Measurements from ENCODE around the gene MARS1.

Gene MARS1

GRCh38 chr12:57458665-57459054, 29.2 kb upstream of the MARS1 start:
- no peak for TF ChIP-seq CTCF (IDR thresholded peaks at IDR 0.05)
- Histone ChIP-seq H2AFZ (peak overlapping the region; percentile 97), H3K4me2 (ENCODE audit: low read length) (peak overlapping the region; percentile 97), H3K4me3 (ENCODE audit: low read depth, low read length) (peak overlapping the region; percentile 87), H3K27me3 (ENCODE audit: control insufficient read depth, insufficient read depth, low read length) (no peaks in the 10 kb centered on the region), H3K36me3 (ENCODE audit: control insufficient read depth, insufficient read depth, low read length) (no peaks in the 10 kb centered on the region), H3K27ac (peak overlapping the region; percentile 42), H3K4me1 (peaks cover 24% of the 10 kb centered on the region), H3K9me3 (ENCODE audit: control insufficient read depth, low read length) (no peaks in the 10 kb centered on the region), H3K79me2 (no peaks in the 10 kb centered on the region), H3K9ac (no peak overlapping the region)

DNA sequence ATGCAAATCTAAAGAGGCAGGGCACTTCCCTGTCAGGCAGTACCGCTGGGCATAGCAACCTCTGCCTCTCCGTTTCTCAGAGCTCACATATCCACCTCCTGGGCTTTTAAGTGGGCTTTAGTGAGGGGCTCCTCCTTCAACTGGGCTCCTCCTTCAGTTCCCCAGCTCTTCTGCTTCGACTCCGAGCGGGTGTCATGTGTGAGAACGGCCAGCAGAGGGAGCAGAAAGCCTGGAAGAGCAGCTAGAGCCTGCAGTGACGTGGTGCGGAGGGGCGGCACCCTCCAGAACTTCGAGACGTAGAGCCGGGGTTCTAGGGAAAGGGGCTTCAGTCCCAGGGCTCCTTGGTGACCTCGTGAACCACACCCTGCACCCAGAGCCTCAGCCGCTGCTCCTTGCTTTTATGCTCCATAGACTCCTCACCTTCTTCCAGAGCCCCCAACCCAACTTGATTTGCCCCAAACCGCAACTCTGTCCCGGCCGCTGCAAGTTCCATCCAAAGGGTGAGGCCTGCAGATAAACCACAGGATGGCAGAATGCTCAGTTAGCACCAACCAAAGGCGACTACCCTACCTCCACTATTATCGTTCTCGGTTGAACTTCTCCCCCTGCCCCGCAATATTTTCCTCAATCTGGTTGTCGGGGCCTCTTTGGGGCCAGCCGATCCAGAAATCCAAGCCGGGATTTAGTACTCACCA, 28.7 kb upstream of the MARS1 start:
- Histone ChIP-seq H3K27ac (peak overlapping the region; percentile 42), H3K27me3 (ENCODE audit: control insufficient read depth, insufficient read depth, low read length) (no peaks in the 10 kb centered on the region), H3K36me3 (ENCODE audit: control insufficient read depth, insufficient read depth, low read length) (no peaks in the 10 kb centered on the region), H3K4me1 (peaks cover 24% of the 10 kb centered on the region), H3K9me3 (ENCODE audit: control insufficient read depth, low read length) (no peaks in the 10 kb centered on the region), H3K4me3 (ENCODE audit: low read depth, low read length) (peak overlapping the region; percentile 87), H3K79me2 (no peaks in the 10 kb centered on the region), H3K4me2 (ENCODE audit: low read length) (peak overlapping the region; percentile 97), H3K9ac (no peak overlapping the region), H2AFZ (peak overlapping the region; percentile 97)
- TF ChIP-seq CTCF (IDR thresholded peaks at IDR 0.05): peak; percentile 95

- Histone ChIP-seq H3K9me3 (ENCODE audit: control insufficient read depth, low read length) (no peaks in the 10 kb centered on the region), H3K27me3 (ENCODE audit: control insufficient read depth, insufficient read depth, low read length) (no peaks in the 10 kb centered on the region), H3K27ac (peak within 1 kb of the TSS; percentile 42), H3K4me3 (ENCODE audit: low read depth, low read length) (peak within 1 kb of the TSS; percentile 87), H2AFZ (peak within 1 kb of the TSS; percentile 97), H3K9ac (no peak within 1 kb of the TSS), H3K4me1 (peaks cover 20% of the 10 kb centered on the region), H3K79me2 (no peaks in the 10 kb centered on the region), H3K4me2 (ENCODE audit: low read length) (peak within 1 kb of the TSS; percentile 97), H3K36me3 (ENCODE audit: control insufficient read depth, insufficient read depth, low read length) (no peaks in the 10 kb centered on the region)
- no peak for TF ChIP-seq CTCF (IDR thresholded peaks at IDR 0.05)
Observed at GRCh38 chr12:57459750-57460467, 28.0 kb upstream of the MARS1 start, which contains the start of gene GLI1. Gene GLI1, plus strand, starts transcription at chr12:57459785. Its CDS starts 3,907 bp downstream, at chr12:57463692.

DNA sequence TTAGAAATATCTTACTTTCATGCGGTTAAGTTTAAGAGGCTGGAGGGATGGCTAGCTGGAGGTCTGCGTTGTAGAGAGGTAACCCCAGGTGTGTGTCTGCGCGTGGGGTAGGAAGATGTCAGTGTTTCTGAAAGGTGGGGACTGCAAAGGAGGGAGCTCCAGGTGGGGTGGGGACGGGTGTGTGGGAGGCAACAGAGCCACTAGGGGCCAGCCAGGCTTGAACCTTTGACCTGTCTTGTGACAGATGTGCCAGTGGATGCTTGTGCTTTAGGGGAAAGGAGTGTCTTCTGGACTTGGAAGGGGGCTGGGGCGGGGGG, 27.4 kb upstream of the MARS1 start:
- H3K4me3 ChIP-seq (ENCODE audit: low read depth, low read length): no peak overlapping the region
- H3K27ac ChIP-seq: no peak overlapping the region
- no peaks in the 10 kb centered on the region for H3K9me3 ChIP-seq (ENCODE audit: control insufficient read depth, low read length)
- no peaks in the 10 kb centered on the region for H3K36me3 ChIP-seq (ENCODE audit: control insufficient read depth, insufficient read depth, low read length)
- TF ChIP-seq CTCF (IDR thresholded peaks at IDR 0.05): no peak
- no peak overlapping the region for H3K9ac ChIP-seq
- peaks cover 15% of the 10 kb centered on the region for H3K4me1 ChIP-seq
- no peaks in the 10 kb centered on the region for H3K79me2 ChIP-seq
- no peak overlapping the region for H2AFZ ChIP-seq
- no peaks in the 10 kb centered on the region for H3K27me3 ChIP-seq (ENCODE audit: control insufficient read depth, insufficient read depth, low read length)
- H3K4me2 ChIP-seq (ENCODE audit: low read length): peak overlapping the region; percentile 97
